Cortex of kidney (tissue), 1 donor: ENCODE measurements around the gene LIN54.
"Not testable (repeated sequence)": the region's sequence is repeated elsewhere in the genome, so short reads cannot be mapped to it uniquely, and the experiment has no call there.

Experiments
- DNase-seq: peaks from one replicate; lab custom pipeline; 2025; lab: John Stamatoyannopoulos, UW

The LIN54 gene

DNA sequence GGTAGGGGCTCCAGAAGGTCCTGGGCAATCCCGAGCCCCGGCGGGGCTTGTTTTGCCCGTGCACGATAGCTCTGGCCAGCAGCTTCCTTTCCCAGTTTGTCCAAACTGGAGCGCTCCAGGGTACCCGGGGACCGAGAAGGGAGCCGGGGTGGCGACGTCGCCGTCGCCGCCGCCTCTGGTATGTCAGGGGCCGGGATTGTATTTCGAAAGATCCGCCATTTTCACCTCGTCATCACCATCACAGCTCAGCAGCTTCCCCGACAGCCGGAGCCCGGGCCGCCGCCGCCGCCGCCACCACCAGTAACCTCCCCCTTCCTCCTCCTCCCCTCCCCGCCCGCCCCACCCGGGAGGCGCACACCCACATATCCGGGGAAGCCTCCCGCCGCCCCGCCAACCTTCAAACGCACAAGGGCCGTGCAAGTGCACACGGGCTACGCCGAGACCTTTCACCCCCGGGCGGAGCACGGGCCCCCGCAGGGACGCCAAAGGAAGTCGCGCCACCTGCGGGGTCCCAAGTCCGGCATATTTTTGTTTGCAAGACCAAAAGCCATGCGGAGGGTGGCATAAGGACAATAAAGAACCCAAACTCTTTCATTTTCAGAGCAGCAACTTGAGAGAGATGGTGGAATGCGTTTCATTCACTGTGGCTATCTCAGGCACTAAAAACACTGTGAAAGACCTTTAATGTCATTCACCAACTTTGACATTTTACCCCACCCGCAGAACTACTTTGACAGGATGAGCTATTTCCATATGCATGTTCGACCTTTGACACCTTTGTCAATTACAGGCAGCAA lies at the start of gene LIN54:
Gene LIN54, minus strand, starts transcription at position 302 of the 797 bp plus-strand sequence. CDS start 25,979 bp downstream, outside the sequence.
- DNase-seq = peak; percentile 8

DNA sequence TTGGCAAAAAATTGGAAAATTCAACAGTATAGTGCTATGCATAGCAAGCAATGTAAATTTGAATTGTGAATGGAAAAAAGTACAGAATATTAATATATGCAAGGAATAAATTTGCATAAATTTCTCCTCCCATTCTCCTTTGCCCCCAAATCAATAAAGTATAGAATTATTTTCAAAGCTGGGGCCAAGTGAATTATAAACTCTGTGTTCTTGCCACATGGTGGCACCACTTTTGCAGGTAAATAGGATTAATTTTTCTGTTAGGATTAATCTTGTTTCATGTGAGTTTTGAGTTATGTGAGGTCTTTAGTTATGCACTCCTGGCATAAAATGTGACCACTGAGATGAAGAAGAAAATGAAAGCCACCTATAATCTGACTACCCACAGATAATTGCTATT lies 44.3 kb upstream of the LIN54 start:
- no peak for DNase-seq

DNA sequence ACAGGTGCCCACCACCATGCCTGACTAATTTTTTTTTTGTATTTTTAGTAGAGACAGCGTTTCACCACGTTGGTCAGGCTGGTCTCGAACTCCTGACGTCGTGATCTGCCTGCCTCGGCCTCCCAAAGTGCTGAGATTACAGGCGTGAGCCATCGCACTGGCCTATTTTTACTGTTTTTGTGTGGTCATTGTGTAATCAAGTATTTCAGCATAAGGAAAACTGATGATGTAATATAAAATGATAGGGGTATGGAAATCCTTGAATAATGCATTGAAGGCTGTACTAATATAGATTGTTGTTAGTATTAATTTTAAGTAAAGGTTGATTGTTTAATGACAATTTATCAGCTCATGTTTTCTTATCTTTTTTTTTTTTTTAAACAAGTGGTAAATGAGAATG lies 38.2 kb upstream of the LIN54 start:
- not testable (repeated sequence) for DNase-seq

DNA sequence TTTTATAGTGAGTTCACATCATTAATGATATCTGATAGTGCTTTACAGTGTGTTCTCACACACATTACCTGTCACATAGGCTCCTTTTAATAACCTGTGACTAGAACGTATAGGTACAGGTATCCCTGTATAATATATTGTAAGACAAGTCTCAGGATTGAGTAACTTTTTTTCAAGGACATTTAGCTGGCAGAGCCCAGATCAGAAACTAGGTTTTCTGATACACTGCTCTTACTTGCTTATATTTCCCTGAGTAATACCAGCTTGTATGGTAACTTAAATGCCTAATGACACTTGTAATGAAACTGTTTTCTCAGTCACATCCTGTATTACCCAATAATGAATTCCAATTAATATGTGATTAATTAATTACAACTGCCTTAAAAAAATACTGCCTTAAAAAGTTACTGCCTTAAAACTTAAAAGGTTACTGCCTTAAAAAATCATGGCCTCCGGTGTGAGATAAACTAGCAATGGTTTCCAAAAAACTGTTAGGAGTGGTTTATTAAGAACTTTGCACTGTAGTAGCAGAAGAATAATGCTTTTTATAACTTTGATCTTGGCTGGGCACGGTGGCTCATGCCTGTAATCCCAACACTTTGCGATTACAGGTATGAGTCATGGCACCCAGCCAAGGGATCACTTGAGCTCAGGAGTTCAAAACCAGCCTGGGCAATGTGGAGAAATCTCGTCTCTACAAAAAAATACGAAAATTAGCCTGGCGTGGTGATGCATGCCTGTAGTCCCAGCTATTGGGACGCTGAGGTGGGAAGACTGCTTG lies 36.3 kb upstream of the LIN54 start:
- DNase-seq = no peak

DNA sequence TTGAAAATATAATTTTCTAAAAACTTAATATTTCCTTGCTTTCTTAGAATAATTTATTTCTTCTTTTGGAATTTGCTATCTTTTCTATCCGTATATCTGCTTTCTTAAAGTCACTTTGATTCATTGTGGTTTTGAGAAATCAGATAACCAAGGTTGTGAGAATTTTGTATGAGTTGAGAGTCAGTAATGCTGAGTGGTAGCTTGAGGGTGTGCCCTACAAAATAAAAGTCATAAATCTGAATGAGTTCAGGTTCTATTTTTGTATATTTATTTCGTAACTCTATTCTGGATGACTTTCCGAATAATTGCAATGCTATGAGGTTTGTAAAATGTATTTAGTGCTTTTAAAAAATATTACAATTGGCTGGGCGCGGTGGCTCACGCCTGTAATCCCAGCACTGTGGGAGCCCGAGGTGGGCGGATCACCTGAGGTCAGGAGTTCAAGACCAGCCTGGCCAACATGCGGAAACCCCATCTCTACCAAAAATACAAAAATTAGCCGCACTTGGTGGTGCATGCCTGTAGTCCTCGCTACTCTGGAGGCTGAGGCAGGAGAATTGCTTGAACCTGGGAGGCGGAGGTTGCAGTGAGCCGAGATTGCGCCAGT lies 33.3 kb upstream of the LIN54 start:
- no peak for DNase-seq

DNA sequence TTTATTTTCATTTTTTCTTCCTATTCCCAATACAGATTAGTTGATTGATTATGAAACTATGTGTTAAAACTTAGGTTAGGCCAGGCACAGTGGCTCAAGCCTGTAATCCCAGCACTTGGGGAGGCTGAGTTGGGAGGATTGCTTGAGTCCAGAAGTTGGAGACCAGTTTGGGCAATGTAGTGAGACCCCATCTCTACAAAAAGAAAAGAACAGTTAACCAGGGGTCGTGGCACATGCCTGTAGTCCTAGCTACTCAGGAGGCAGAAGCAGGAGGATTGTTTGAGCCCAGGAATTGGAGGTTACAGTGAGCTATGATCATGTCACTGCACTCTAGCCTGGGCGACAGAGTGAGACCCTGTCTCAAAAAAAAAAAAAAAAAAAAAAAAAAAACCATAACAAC lies 32.5 kb upstream of the LIN54 start:
- not testable (repeated sequence) for DNase-seq

DNA sequence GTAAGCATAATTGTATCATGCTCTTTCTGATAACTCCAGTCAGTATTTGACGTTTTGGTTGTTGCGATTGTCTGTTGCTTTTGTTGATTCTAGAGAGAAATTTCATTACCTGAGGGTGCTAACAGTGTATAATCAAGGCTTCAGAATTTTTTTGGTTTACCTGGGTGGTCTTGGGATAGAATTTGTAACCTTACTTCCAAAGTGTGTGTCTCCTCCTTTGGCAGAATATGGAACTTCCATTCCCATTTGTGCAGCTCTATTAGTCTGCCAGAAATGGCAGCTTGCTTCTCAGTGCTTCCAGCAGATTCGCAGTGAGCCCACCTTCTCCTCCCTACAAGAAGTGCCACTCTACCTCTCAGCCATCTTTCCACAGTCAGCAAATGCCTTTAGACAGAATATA lies 29.6 kb upstream of the LIN54 start:
- no peak for DNase-seq

DNA sequence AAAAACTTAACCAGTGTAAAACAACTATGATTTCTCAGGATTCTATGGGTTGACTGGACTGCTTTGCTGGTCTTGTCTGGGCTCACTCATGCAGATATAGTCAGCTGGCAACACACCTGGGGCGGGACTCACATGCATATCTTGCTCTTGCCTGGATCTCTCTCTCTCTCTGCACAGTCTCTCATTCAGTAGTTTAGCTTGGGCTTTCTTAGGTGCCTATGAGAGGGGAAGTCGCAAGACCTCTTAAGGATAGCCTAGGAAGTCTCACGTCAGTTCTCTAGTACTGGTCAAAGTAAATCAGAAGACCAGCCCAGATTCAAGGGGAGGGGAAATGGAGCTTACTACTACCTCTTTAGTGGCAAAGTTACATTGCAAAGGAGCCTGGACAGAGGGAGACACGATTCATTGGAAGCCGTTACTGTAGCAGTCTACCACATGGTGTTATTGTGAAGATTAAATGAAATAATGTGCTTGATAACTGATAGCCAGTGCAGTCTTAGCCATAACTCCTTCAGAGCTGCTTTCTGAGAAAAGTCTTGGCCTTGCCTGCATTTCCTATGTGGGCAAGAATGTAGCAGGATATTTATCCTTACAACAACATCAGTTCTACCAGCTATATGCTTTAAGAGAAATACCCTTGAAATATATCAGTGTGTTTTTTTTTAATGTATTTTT lies 26.5 kb upstream of the LIN54 start:
- no peak for DNase-seq

DNA sequence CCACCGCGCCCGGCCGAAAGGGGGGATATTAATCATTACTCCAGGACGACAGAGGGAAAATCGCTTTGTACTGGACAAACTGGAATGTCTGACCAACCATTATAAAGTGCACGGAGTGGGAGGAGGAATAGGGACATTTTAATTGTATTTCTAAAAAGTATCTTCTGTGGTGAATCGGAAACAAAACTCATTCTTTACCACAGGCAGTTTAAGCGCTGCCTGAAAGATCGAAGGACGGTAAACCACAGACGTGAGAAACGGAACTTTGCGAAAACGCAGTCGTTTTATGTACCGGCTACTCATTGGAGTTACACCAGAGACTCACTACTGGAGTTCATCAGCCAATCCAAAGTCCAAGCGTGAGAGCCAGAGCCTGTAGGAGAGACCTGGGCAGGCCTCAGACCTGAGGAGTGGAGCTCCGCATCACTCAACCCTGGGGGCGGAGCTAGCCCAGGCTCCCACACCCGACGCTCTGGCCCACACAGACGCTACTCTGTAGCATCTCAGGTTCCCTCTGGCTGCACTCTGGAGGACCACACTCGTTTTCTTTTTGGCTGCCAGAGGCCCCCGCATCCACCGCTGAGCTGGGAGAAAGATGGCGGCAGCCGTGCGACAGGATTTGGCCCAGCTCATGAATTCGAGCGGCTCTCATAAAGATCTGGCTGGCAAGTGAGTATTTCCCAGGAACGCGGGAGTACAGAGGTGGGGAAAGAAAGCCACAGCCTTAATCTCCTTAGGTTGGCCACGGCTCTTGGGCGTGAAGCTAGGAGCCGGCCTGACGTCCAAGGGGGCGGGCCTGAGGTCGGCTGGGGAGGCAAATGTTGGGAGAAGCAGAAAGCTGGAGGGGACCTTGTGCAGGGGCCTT lies 24.2 kb upstream of the LIN54 start, which contains the start of gene COPS4:
Gene COPS4, plus strand, starts transcription at position 554 of the 865 bp plus-strand sequence. Its CDS starts 42 bp downstream, at position 596.
- peak; percentile 17 for DNase-seq

DNA sequence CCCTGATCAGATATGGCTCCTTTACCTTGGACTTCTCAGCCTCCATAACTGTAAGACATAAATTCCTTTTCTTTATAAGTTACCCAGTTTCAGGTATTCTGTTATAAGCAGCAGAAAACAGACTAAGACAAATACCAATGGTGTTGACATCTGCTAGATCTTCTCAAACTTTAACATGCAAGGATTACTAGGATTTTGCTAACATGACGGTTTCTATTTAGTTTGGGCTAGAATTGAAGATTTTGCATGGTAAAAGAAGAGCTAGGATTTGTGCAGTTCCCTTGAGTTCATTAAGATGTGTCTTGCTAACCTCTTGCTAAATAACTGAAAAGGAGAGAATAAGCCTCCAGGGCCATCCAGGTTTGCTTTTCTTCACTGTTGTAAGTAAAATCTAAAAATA lies 19.1 kb upstream of the LIN54 start:
- no peak for DNase-seq

DNA sequence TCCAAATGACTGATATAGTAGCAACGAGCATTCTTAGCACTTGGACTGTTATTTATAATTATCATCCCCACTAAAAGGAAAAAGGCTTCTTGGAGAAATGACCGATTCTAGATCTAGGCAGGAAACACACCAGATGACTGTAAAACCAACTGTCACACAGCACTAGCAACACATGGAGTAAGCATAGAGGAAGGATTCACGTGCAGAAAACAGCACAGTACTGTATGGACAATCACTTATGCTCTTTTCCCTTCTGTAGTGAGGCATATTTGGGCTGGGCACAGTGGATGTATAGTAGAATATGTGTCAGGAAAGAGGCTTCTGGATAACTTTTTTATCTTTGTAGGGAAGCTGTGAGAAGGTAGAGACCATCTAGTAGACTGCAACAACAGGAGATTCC lies 18.4 kb upstream of the LIN54 start:
- DNase-seq = no peak

DNA sequence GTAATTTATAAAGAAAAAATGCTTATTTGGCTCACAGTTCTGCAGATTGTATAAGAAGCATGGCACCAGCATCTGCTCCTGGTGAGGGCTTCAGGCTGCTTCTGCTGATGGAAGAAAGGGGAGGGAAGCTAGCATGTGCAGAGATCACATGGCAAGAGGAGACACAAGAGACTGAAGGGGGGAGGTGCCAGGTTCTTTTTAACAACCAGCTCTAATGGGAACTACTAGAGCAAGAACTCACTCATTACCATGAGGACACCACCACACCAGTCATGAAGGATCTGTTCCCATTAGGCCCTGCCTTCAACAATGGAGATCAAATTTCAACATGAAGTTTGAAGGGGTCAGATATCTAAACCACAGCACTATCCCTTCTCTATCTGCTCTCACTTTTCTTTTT lies 14.9 kb upstream of the LIN54 start:
- no peak for DNase-seq

DNA sequence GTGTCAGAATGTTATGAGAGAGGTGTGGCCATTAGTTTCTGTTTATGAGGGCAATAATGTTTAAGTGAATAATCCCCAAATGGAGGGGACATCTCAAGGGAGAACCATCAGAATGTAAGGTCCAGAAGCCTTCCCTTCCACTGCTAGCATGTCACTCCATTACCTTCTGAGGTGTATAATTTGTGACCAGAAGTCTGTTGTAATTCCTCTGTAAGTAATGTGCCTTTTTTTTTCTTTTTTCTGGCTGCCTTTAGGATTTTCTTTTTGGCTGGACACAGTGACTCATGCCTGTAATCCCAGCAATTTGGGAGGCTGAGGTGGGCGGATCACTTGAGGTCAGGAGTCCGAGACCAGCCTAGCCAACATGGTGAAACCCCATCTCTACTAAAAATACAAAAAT lies 13.6 kb upstream of the LIN54 start:
- DNase-seq = no peak

DNA sequence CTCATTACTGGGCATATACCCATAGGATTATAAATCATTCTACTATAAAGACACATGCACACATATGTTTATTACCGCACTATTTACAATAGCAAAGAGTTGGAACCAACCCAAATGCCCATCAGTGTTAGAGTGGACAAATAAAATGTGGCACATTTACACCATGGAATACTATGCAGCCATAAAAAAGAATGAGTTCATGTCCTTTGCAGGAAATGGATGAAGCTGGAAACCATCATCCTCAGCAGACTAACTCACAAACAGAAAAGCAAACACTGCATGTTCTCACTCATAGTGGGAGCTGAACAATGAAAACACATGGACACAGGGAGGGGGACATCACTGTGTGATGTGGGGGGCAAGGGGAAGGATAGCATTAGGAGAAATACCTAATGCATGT lies 13.0 kb upstream of the LIN54 start:
- not testable (repeated sequence) for DNase-seq

DNA sequence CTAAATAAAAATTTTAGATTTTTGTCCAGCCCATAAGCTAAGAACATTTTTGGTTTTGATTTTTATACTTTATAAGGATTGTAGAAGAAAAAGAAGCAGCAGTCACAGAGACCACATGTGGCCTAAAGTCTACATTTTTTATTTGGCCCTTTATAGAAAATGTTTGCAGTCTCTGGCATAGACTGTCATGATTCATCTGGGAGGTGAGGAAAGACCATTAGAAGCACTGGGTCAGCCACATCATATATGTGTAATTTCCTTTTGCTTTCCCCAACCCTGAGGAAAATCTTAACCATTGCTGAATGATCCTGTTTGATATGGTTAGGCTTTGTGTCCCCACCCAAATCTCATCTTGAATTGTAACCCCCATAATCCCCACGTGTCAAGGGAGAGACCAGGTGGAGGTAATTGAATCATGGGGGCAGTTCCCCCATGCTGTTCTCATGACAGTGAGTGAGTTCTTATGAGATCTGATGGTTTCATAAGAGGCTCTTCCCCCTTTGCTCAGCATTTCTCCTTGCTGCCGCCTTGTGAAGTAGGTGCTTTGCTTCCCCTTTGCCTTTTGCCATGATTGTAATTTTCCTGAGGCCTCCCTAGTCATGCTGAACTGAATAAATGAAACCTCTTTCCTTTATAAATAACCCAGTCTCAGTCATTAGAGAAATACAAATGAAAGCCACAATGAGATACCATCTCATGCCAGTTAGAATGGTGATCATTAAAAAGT lies 12.3 kb upstream of the LIN54 start:
- no peak for DNase-seq

DNA sequence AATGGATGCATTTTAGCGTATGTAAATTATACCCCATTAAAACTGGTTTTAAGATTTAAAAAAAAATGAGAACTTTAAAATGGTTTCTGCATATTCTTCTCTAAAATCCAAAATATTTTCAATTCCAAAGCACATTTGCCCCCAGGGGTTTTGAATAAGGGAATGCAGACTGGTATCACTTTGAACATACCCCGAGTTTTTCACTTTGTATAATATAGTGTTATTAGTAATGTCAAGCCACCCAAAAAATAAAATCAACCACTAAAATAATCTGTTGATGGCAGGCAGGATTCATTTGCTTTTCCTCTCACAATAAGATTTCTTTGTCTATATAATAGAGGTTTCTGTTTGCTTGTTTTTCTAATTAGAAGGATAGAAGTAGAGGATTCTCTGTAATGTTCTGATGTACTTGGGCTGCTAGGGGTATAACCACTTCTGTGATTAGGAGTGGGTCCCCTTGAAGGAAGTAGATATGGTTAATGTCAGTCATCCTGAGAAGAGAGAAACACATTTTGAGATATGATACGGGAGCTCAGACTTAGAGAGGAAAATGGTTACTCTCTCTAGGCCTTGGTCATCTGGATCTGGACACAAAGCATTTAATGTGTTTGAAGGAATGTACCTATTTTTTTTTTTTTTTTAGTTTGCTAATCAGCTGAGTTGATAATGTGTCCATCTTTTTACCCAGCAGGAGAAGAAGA lies 9.3 kb upstream of the LIN54 start:
- DNase-seq = no peak

DNA sequence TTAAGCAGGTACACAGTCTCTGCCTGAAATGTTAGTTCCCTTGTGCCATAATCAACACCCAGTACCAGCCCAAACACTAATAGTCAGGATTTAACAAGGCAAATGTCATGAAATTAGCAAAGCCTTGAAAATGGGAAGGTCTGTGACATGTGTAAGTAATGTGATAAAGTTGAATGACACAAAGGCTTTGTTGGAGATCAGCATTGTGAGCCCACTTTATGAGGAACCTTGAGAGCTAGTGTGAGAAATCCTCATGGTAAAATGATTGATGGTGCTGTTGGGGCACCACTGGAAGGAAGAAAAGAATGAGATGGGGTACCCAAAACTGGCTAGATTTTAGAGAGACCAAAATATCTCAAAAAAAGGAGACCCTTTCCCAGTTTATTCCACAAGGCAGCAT lies 3.3 kb upstream of the LIN54 start:
- no peak for DNase-seq

DNA sequence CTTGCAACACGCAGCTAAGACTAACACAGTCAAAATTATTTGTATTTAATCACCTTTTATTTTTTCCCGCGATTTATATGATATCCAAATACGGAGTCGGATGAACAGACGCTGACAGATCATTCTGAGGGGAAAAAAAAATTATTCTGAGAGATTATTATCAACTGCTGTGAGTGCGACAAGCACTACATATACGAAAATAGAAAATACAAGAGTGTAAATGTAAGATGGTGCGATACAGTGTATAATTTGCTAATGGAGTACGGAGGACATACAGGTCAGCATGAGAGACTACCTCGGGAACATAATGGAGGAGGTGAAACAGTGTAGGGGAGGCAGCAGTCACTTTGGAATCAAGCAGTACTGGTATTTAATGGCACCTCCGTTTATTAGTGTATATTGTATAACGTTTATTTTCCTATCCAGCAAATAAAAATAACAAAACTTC lies 2.8 kb upstream of the LIN54 start:
- DNase-seq = no peak

DNA sequence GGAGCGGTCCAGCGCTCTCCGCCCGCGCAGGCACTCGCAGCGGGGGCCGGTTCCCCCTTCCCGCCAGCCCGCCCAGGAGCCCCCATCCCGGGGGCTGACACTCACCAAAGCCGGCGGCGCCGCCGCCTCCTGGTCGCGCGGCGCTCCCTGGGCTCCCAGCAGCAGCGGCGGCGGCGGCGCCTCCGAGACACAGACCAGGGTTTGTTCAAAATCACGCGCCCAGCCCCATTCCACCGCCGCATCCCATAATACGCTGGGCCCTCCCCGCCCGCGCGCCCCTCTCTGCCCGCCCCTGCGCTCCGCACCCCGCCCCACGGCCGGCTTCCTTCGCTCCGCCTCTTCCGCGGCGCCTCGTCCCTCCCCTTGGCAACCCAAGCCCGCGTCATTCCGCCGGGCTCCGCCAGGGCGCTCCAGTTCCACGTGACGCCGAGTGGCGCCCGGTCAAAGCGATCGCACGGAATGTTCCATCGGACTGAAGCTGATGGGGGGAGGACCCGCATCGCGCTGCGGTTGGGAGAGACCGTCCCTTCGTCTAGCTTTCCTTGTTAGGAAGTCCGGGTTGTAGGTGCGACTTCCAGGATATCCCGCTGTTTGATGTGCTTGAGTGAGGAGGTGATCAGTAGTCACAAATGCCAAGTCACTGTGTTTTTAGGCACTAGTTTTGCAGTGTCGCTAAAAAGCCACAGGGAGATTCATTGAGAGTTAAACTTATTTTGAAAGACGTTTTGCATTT lies 2.2 kb upstream of the LIN54 start:
- DNase-seq = peak; percentile 87
